ENCODE measurements around the gene RING1. TPM values are rescaled to one million over a fixed set of nuclear protein-coding genes. Genes with fewer than 3 reads are reported as not detected.

The RING1 gene
- total RNA-seq, 1 donor from 2014 or later = 15.2 TPM

DNA sequence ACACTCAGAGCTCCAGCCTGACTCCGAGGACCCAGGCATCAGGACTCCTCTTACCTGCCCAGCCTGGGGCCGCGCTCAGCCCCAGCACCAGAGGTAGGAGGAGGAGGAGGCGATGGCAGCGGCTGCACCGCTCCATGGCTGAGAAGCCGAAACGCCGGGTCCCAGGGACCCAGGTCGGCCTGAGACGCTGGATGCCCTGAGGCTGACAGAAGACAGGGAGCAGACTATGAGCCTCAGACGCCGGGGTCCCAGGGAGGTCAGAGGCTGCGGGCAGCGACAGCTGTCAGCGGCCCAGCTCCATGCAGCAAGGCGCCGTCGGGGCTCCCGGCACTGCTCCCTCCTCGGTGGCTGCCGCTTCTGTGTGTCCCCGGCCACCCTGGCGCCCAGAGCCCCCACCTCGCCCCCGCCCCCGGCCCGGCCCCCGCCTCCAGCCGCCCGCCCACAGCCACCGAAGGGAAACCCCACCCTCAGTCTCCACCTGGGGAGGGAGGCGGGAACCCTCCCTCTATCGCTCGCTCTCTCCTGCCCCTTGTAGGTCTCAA is 16.1 kb upstream of the RING1 start, which contains the start of gene COL11A2:
Gene COL11A2 (minus strand): TSS at position 363 of the 542 bp plus-strand sequence. CDS start 227 bp downstream, at position 136.
- DNase-seq (ENCODE audit: extremely low read depth, low read depth, low spot score) = no peak

DNA sequence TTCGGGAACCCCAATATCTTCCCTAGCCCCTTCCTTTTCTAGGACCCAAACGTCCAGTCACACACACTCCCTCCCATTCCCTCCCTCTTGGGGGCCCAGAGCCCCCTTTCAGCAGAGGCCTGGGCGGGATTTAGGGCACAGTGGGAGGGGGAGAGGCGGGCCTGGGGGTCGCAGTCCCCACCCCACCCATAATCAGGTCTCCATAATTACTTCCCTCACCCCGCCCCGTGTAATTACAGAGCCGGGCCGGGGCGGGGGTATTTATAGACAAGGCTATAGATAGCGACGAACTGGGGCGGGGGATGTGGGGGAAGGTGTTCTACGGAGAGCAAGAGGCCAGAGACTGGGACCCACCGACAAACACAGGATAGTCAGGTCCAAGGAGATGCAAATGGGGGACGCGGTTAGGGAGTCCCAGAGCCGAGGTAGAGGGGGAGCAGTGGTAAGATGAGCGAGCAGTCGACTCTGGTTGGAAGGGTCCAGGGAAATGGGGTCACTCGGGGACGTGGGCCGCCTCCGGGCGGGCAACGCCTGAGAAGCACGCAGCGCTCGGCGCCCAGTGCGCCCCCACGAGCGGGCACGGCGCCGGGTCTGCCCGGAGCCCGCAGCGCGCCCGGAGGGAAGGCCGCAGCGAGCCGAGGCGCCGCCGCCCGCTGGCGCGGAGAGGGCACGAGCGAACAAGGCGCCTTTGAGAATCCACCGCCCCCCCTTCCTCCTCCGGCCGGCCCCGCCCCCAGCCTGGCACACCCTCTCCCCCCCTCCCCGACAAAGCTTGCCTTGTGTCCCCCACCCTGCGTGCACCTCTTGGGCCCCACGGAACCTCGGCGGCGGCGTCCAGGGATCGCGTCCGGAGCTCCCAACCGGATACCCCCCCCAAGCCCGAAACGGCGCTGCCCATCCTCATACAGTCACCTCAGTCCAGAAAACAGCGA is 15.4 kb upstream of the RING1 start:
- DNase-seq (ENCODE audit: extremely low read depth, low read depth, low spot score) = no peak

DNA sequence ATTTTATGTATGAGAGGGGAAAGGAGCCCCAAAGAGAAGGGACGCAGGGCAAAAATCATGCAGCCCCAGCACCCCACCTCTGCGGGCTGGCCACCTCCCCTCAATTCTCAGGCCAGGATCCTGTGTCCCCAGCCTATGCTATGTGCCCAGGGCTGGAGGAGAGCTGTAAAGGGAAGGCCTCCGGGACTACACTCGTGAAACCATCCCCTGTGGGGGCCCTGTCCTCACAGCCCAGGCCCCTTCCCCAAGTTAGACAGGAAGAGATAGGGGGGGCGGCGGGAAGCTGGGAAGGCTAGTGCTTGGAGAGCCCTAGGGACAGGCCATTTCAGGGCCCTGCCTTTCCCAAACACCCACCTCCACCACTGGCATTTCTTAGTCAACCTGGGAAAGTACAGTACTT is 14.7 kb upstream of the RING1 start:
- no peak for DNase-seq (ENCODE audit: extremely low read depth, low read depth, low spot score)

DNA sequence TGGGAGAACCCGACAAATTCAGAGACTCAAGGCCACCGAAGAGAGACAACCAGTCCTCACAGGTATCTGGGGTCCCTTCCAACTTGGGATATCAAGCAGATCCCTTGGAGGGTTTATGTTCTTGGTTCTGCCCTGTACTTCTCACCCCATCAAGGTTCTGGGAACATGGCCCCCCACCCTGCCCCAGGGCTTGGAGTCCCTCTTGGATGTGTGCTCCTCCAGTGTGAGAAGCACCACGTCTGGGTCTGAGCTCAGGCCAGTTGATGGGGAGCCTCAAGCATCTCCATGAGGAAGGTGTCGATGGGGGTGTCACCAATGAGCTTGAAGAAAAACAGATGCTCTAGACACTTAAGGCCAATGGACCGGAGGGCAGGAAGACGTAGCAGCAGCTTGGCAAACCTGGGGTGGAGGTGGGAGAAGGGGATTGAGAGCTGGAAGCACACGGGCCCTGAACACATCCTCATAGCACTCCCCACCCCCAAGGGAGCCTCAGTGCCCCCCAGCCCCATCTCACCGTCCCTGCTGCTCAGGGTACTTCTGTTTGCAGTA is 13.8 kb upstream of the RING1 start:
- no peak for DNase-seq (ENCODE audit: extremely low read depth, low read depth, low spot score)

DNA sequence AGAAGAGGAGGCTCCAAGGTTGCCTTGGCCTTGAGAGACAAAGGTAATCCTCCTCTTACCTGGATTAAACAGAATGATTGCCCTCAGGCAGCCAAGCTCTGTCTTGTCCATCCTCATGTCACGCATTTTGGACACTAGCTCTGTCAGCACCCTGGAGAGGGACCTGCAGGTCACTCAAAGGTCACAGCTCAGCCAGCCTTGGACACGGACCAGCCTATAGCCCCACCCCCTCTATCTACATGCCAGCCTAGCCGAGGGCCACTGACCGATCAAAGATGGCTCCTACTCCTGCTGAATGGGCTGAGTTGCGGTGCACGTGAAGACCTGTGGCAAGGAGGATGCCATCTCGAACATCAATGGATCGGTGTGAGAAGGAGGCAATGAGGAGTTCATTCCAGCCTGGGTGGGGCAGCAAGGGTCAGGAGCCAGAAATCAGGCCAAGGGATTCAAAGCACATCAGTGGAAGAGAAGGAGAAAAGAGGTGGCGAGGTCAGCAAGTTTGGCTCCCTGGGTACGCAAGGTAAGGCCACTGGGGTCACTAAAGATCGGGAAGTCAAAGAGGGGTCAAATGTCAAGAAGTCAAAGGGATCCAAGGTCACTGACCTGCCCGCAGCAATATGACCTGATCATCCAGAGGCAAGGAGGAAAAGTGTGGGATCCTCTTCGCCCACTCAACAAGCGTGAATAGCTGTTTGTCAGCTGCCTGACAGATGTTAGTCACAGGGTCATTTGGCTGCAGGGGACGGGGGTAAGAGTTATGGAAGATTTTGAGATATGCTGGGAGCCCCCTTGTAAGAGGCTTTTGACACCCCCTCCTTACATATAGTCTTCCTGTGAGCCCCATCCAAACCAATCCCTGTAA is 12.8 kb upstream of the RING1 start:
- DNase-seq (ENCODE audit: extremely low read depth, low read depth, low spot score) = no peak

DNA sequence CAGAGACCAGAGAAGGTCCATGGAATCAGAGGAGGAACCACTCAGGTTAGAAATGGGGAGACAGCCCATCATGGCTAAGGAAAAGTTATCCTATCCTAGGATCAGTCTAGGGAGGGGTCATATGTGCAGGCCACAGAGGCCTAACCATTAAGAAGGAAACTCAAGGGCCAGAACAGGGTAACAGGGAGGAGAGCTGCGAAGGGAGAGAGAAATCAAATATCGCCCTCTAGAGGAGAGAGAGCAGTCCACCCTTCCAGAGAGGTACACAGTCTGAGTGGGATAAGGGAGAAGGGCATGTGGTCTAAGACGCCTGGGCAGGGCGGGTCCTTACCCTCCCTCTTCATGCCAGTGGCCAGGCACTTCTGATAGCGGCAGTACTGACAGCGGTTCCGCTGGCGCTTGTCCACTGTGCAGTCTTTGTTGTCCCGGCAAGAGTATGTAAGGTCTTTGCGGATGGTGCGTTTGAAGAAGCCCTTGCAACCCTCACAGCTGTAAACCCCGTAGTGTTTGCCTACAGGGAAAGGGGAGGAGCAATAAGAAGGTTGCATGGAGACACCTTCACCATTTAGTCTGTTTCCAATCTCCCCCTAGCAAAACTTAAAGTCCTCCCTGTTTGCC is 10.8 kb upstream of the RING1 start:
- no peak for DNase-seq (ENCODE audit: extremely low read depth, low read depth, low spot score)

DNA sequence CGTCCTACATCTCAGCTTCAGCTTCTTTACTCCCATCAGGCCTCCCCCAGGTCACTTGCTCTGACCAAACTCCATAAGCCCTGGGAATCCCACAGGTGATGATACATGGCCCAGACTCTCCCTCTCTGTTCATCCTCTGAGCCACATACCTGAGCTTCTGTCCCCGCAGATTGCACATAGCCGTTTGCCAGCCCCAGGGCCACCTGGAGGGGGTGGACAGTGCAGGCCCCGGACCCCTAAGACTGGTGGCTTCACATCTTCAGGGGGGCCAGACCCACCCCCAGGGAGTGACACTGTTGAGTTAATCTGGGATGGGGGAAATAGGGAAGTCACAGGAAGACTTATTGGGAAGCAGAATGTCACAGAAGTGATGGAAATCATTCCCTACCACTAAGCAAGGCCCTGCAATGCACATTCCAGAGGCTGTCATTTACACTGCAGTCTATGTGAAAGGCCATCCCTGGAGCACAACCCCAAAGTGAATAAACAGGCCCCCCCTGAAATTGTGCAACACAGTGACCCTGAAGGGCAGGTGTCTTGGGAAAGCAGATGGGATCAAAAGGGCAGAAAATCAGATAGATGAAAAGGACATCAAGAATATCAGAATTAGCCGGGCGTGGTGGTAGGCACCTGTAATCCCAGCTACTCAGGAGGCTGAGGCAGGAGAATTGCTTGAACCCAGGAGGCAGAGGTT is 10.0 kb upstream of the RING1 start:
- DNase-seq (ENCODE audit: extremely low read depth, low read depth, low spot score) = no peak

DNA sequence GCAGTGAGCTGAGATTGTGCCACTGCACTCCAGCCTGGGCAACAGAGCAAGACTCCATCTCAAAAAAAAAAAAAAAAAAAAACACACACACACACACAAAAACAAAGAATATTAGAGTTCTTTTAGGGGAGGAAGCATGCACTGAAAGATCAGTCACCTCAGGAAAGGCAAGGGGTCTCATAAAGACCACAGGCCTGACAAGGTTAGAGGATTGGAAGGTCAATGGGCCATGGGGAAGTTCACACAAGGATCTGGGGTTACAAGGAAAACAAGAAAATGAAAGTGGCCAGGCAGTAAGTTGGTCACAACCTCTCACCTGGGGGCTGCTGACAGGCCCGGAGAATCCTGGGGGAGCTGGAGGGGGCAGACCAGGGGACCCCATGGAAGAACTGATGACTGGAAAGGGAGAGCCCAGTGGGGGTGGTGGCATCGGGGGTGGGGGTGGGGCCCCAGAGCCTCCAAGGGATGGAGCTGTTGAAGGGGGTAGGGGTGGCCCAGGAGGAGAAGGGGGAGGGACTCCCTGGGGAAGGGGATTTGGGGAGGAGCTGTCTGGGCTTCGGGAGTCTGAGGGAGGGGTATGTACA is 9.4 kb upstream of the RING1 start:
- no peak for DNase-seq (ENCODE audit: extremely low read depth, low read depth, low spot score)

DNA sequence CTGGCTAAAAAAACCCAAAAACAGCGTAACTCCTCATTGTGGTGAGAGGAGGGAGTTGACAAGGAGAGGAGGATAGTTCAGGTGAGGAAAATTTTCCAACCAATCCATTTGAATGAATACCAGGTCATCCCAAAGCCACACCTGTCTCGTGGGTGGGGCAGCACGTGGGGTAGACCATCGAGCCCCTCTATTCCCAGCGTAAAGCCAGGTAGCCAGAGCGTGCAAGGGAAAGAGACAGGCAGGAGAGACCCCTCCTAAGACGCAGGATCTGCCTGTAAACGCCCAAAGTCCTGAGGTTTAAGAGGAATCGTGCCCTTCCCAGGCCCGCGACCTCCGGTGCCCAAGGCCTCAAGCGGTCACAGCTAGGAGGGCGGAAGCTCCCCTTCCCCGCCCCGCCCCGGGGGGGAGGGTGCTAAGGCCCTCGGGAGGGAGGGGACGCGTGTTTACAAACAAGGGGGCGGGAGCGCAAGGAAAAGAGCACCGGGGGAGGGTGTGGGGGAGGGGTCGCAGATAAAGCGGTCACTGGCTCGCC is 8.5 kb upstream of the RING1 start:
- DNase-seq (ENCODE audit: extremely low read depth, low read depth, low spot score) = no peak

DNA sequence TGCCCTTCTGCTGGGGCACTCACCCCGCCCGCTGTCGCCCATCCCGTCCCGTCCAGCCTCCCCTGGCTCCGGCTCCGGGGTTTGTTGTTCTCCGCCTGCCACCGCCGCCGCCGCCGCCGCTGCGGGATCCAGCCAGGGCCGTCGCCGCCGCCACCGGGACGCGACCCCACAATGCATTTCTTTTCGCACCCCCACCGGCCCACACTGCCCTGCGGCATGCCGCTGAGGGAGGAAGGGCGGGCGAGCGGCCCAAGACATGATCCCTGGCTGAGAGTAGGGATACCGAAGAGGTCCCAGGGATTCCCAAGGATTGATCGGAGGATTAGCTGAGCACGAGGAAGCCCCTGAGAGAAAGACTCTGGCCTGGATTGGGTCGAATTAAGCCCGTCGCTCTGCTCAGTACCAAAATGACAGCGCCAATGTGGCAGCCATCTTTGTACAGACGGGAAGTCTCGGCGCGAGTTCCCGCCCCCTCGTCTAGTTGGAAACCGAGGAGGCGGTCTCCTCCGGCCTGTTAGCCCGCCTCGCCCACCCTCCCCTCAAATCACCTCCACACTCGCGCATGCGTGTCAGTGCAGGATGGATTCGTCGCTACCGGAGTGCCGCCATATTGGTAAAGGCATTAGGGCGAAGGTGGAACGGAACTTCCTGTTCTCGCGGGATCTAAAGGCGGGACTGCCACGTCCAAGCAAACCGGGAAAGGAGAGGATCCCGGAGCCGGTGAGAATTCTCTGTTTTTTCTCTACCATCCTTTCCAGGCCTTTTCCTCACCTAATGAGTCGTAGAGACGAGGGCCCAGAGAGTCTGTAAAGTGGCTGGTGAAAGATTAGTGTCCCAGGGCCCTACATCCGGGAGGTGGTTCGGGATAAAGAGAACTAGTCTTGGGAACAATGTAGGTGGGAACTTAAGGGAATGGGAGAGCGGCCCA is 7.8 kb upstream of the RING1 start, which contains the start of the genes RXRB and SLC39A7:
Gene RXRB (minus strand): TSS at position 447 of the 928 bp plus-strand sequence. CDS start 189 bp downstream, at position 258.
Gene SLC39A7 (plus strand): TSS at position 649 of the 928 bp plus-strand sequence. CDS start 379 bp downstream, outside the sequence.
- DNase-seq (ENCODE audit: extremely low read depth, low read depth, low spot score) = peak; percentile 98

DNA sequence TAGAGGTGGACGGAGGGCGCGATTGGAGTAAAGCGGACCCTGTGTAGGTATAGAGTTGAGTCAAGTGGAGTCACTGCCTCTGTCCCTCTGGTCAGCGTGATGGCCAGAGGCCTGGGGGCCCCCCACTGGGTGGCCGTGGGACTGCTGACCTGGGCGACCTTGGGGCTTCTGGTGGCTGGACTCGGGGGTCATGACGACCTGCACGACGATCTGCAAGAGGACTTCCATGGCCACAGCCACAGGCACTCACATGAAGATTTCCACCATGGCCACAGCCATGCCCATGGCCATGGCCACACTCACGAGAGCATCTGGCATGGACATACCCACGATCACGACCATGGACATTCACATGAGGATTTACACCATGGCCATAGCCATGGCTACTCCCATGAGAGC is 7.2 kb upstream of the RING1 start:
- no peak for DNase-seq (ENCODE audit: extremely low read depth, low read depth, low spot score)

DNA sequence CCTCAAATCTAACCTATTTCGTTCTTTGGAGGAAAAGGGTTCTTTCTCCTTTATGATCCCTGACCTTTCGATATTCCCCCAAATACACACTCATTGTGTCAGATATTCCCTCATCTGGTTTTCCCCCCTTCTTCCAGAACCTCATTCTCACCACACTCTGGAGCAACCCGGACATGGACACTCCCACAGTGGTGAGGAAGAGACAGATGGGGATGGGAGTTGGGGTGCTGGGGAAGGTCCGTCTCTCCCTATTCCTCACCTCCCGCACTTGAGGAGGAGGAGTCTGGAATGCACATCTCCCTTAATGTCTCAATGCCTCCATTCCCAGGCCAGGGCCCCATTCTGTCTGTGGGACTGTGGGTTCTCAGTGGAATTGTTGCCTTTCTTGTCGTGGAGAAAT is 6.4 kb upstream of the RING1 start:
- DNase-seq (ENCODE audit: extremely low read depth, low read depth, low spot score) = no peak

DNA sequence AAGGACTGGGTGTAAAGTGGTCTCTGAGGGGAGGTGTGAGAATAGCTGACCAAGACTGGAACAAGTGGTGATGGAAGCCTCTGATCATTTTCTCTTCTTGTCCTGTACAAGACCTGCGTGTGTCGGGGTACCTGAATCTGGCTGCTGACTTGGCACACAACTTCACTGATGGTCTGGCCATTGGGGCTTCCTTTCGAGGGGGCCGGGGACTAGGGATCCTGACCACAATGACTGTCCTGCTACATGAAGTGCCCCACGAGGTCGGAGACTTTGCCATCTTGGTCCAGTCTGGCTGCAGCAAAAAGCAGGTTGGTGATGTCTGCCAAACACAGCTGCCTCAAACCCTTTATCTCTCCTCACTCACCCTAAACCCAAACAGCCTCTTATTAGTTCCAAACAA is 5.5 kb upstream of the RING1 start:
- no peak for DNase-seq (ENCODE audit: extremely low read depth, low read depth, low spot score)

DNA sequence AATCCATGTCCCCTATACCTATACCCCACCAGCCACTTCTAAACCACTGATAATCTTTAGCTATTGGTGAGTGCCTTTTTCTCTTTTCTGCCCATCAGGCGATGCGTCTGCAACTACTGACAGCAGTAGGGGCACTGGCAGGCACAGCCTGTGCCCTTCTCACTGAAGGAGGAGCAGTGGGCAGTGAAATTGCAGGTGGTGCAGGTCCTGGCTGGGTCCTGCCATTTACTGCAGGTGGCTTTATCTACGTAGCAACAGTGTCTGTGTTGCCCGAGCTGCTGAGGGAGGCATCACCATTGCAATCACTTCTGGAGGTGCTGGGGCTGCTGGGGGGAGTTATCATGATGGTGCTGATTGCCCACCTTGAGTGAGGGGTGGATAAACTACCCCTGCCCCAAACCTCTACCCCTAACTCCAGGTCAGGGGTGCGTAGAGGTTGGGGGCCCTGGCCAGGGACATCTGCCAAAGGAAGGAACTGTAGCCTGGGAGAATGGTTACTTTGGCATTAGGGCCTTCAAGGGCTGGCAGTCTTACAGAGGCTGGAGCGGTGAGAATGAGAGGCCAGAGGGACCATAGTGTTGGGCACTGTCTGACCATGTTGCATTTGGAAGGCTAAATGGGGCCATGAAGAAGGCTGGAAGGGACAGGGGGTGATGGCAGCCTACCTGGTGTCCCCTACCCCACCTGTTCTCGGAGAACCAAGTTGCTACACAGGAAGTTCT is 4.7 kb upstream of the RING1 start:
- DNase-seq (ENCODE audit: extremely low read depth, low read depth, low spot score) = no peak

DNA sequence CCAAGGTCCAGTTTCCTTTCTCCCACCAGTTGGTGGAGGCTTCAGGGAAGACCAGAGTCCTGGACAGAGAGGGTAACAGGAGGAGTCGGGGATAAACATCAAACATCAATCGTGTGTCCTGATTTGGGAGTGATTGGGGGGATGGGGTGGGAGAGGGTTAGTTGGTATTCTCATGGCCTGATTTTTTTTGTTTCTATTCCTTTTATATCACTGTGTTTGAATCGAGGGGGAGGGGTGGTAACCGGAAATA is 4.2 kb upstream of the RING1 start:
- no peak for DNase-seq (ENCODE audit: extremely low read depth, low read depth, low spot score)

DNA sequence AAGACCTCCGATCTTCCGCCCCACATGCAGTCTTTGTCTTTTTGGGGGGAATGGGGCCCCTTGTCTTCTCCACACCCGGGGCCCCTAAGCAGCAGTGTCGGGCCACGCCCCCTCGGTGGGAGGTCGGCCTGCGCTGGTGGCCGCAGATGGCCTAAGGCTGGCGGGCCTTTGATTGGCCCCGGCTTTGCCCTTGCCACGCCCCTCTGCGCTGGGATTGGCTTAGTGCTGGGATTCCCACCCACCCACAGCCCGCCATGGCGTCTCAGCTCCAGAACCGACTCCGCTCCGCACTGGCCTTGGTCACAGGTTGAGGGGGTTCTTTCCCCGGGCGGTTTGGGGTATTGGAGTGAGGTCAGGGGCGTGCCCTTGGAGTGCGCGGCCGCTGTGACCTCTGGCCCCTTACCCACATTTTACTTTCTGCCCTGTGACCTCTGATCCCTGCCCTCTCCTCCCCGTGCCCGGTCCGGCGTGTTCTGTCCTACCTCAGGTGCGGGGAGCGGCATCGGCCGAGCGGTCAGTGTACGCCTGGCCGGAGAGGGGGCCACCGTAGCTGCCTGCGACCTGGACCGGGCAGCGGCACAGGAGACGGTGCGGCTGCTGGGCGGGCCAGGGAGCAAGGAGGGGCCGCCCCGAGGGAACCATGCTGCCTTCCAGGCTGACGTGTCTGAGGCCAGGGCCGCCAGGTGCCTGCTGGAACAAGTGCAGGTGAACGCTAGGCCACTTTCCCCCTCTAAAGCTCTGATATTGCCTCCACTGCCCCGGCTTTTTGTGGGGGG is 3.7 kb upstream of the RING1 start, which contains the start of gene HSD17B8:
Gene HSD17B8 (plus strand): TSS at position 241 of the 776 bp plus-strand sequence. CDS start 14 bp downstream, at position 255.
- no peak for DNase-seq (ENCODE audit: extremely low read depth, low read depth, low spot score)
